ENCODE data around the gene LRP5.
"Not testable (repeated sequence)": the region's sequence is repeated elsewhere in the genome, so short reads cannot be mapped to it uniquely, and the experiment has no call there.

The LRP5 gene

GRCh38 chr11:68423481-68423880 lies 111.1 kb downstream of the LRP5 start:
- no peak for DNase-seq (ENCODE audit: low read depth in 2 of 2)

- no peak for DNase-seq (ENCODE audit: low read depth in 2 of 2)
Observed at GRCh38 chr11:68424101-68424632, 111.8 kb downstream of the LRP5 start.

GRCh38 chr11:68424981-68425865 lies 112.8 kb downstream of the LRP5 start:
- DNase-seq (ENCODE audit: low read depth in 2 of 2) = no peak

GRCh38 chr11:68425866-68426380 lies 113.5 kb downstream of the LRP5 start:
- DNase-seq (ENCODE audit: low read depth in 2 of 2) = no peak

GRCh38 chr11:68429661-68430060 lies 117.3 kb downstream of the LRP5 start:
- no peak for DNase-seq (ENCODE audit: low read depth in 2 of 2)

- DNase-seq (ENCODE audit: low read depth in 2 of 2) = no peak
Observed at GRCh38 chr11:68430384-68430783, 118.0 kb downstream of the LRP5 start.

- no peak for DNase-seq (ENCODE audit: low read depth in 2 of 2)
Observed at GRCh38 chr11:68430801-68431200, 118.4 kb downstream of the LRP5 start.

GRCh38 chr11:68431984-68432645 lies 119.7 kb downstream of the LRP5 start:
- no peak for DNase-seq (ENCODE audit: low read depth in 2 of 2)

- no peak for DNase-seq (ENCODE audit: low read depth in 2 of 2)
Observed at GRCh38 chr11:68432874-68433273, 120.5 kb downstream of the LRP5 start.

- DNase-seq (ENCODE audit: low read depth in 2 of 2) = no peak
Observed at GRCh38 chr11:68433541-68433940, 121.2 kb downstream of the LRP5 start.

GRCh38 chr11:68434159-68434558 lies 121.8 kb downstream of the LRP5 start:
- not testable (repeated sequence) for DNase-seq (ENCODE audit: low read depth in 2 of 2)

GRCh38 chr11:68436162-68436888 lies 123.9 kb downstream of the LRP5 start:
- DNase-seq (ENCODE audit: low read depth in 2 of 2) = no peak

GRCh38 chr11:68436985-68437926 lies 124.9 kb downstream of the LRP5 start:
- DNase-seq (ENCODE audit: low read depth in 2 of 2) = no peak

- no peak for DNase-seq (ENCODE audit: low read depth in 2 of 2)
Observed at GRCh38 chr11:68437927-68438657, 125.7 kb downstream of the LRP5 start.

- DNase-seq (ENCODE audit: low read depth in 2 of 2) = no peak
Observed at GRCh38 chr11:68438658-68439259, 126.4 kb downstream of the LRP5 start.

GRCh38 chr11:68439355-68440065 lies 127.1 kb downstream of the LRP5 start:
- DNase-seq (ENCODE audit: low read depth in 2 of 2) = no peak

GRCh38 chr11:68440224-68440623 lies 127.8 kb downstream of the LRP5 start:
- no peak for DNase-seq (ENCODE audit: low read depth in 2 of 2)

GRCh38 chr11:68441466-68442230 lies 129.3 kb downstream of the LRP5 start:
- no peak for DNase-seq (ENCODE audit: low read depth in 2 of 2)

All from stimulated activated CD4-positive, alpha-beta T cell treated with anti-CD3 and anti-CD28 coated beads, Interleukin-12 subunit alpha, Interleukin-12 subunit beta, amount 100 ng/mL, for 24 hours (primary cell).